ENCODE results near the gene FGR.
A peak's percentile ranks its signal among the peaks of the same experiment; 100 is the strongest.
"Not testable (repeated sequence)": the region's sequence is repeated elsewhere in the genome, so short reads cannot be mapped to it uniquely, and the experiment has no call there.

Gene FGR

DNA sequence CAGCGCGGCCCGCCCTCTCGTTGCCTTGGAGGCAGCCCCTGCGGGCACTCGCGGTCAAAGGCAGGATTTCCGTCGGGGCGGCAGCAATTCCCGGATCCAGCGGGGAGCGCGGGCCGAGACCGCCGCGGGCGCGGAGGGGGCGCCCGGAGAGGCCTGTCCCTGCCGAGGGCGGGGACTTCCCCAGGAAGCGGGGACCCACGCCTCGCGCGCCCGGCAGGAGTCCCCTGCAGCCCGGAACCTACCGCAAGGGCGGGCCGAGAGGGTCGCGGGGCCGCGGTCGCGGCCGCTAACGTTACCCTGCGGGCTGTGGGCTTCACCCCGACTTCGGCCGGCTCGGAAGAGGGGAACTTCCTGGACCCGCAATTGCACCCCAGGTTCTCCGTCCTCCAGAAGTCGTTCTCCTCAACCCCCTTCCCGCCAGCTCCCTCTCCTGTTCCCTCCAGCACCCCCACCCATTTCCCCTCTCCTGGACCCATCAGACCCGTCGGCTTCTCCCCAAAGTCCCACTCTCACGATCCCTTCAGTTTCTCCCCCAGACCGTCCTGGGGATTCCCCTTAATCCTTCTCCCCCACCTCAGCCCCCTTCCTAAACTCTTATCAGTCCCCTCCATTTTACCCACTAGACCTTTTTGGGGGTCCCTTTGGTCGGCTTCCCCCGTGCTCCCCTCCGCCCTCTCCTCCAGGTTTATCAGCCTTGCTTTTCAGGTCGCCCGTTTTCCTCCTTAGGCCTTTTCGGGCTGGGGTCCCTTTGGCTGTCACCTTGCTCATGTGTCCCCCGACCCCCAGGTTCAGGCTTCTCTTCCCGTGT lies 604 bp downstream of the FGR start:
- peak; percentile 64 for DNase-seq

GRCh38 chr1:27633640-27634176 lies 1.3 kb downstream of the FGR start:
- no peak for DNase-seq

DNA sequence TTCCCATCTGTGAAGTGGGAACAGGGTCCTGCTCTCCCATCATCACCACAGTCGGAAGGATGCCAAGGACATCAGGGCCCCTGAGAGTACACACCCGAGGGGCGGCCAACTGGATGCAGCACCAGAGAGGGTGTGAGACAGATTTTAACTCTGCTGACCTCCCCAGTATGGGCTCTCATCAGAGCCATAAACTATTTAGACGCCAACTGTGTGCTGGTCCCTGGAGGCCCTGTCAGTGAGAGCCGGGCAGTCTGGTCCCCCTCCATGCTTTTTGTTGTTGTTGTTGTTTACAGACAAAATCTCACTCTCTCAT lies 1.7 kb downstream of the FGR start:
- no peak for DNase-seq

DNA sequence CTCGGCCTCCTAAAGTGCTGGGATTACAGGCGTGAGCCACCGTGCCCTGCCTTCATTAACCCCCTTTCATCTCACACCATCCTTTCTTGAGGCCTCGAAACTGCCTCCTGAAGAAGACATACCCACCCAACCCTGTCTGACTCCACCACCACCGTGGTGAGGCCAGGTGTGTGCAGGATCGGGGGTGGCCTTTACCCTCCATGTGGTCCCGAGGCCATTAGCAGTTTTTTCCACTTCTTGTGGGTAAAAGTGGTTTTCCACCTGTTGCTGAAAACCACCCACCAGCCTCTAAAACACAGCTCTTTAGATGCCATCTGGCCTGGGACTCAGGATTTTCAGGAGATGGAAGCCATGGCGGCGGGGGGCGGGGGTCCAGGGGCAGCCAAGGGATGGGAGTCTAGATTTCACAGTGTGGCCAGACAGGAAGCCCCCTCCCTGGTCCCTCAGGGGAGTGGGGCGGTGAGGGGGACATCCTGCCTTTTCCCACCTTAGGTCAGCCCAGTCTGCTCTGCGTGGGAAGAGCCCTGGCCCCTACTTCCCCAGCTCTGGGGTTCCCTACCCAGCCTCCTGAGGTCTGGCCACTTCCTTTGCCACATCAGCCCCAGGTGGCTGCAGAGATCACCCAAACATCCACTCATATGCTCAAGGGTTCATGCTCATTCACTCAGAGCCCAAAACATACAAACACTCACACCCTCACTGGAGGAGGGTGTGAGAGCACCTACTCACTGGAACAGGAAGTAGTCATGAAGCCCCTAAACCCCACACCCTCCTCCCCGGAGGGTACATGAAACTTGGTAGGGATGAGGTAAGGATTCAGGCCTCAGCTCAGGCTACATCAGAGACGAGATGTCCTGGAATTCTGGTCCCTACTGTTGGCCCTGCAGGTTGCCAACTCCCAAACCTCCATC lies 2.3 kb downstream of the FGR start:
- no peak for DNase-seq

DNA sequence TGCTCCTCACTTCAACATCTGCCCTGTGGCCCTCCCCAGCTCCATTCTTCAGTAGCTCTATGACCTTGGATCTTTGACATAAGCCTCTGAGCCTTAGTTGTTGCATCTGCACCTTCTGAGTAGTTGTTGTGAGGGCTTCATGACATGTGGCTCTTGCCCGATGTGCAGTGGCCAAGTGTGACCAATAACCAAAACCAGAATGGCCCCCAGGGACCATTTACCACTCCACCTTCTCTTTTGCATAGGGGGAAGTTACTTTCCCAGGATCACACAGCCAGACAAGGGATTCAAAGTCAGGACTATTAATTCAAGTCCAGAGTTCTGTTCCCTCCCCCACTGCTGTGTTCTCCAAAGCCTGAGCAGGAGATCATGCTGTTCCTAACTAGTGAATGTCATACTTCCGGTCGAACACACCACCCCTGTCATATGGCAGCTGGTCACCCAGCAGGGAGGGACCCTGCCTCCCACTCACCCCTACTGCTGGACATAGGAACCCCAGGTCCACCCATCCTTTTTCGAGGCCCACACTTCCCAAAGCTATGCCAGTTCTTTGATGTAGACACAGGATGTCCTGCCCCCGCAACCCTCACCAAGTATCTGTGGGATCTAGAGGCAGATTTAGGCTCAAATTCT lies 4.0 kb downstream of the FGR start:
- no peak for DNase-seq

- DNase-seq = no peak
Observed at GRCh38 chr1:27628712-27629111, 6.3 kb downstream of the FGR start.

- DNase-seq = not testable (repeated sequence)
Observed at GRCh38 chr1:27627733-27628132, 7.3 kb downstream of the FGR start.

DNA sequence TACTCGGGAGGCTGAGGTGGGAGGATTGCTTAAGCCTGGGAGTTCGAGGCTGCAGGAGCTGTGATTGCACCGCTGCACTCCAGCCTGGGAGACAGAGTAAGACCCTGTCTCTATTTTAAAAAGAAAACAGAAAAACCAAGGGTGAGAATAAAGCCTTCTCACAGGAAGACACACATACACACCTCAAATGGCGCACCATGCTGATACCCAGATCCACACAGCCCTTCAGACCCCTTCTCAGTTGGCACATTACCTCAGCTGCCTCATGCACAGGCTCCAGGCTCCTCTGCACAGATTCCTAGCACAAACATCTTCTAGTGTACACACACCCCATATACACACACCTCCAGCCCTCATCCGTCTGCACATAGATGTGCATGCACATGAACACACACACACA lies 7.9 kb downstream of the FGR start:
- no peak for DNase-seq

DNA sequence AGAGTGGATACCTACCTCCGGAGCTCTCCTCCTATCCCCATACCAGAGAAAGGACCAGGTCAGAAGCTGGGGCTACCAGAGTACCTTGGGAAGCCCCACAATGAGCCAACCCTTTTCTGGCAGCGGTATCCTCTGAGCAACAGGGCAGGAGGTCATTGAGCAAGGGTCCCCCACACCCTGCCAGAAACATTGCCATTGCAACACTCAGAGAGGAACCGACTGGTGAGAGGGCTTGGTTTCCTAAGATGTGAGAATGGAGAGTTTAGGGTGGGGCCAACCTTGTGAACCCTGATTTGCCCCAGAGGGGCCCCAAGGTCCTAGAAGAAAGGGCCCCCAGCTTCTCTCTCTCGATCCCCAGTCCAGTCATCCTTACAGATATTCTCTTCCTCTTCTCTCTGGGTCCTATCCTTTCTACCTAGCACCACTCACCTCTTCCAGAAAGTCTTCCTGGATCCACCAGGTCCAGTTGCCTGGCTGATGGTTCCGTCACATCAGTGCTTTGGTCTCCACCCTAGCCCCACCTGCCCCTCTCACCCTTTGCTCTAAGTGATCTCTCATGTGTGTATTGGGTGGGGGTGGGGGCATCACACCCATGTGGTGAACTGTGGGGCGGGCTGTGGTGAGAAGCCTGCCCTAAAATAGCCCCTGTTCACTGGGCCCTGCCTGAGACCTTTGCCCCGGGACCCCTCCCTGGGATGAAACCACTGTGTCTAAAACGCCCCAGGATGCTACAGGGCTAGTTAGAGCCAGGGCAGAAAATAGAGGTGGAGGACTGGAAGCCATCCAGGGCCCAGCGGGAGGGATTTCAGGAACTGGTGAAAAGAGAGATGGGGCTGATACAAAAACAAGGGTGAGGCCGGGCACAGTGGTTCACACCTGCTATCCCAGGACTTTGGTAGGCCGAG lies 8.7 kb downstream of the FGR start:
- no peak for DNase-seq

DNA sequence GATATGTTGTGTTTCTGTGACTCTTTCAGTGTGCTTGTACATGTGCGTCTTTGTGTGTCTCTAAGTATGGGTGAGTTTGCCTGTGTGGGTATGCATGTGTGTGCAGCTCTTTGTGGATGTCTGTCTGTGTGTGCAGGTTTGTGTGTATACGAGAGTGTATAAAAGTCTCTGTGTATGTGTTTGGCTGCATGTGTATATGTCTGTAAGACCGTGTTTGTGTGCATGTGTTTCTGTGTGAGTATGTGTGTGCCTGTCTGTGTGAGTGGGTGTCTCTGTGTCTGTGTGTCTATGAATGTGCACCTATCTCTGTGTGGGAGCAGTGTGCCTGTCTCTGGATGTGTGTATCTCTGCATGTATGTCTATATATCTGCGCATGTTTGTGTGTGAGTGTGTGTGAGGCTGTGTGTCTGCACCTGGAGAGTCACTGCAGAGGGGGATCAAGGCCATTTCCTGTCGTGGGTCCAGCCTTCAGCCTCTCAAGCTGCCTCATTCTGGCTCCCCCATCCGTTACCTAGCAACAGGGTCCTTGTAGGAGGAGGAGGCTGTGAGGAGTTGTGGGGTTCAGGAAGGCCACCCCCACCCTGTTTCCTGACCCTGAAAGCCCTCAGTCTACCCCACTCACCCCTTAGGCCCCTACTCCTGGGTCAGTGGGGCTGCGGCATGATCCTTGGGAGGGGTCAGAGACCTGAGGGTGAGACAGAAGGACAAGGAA lies 10.4 kb downstream of the FGR start:
- no peak for DNase-seq

GRCh38 chr1:27623327-27624212 lies 11.4 kb downstream of the FGR start:
- DNase-seq = no peak

- no peak for DNase-seq
Observed at GRCh38 chr1:27622828-27623227, 12.2 kb downstream of the FGR start.

DNA sequence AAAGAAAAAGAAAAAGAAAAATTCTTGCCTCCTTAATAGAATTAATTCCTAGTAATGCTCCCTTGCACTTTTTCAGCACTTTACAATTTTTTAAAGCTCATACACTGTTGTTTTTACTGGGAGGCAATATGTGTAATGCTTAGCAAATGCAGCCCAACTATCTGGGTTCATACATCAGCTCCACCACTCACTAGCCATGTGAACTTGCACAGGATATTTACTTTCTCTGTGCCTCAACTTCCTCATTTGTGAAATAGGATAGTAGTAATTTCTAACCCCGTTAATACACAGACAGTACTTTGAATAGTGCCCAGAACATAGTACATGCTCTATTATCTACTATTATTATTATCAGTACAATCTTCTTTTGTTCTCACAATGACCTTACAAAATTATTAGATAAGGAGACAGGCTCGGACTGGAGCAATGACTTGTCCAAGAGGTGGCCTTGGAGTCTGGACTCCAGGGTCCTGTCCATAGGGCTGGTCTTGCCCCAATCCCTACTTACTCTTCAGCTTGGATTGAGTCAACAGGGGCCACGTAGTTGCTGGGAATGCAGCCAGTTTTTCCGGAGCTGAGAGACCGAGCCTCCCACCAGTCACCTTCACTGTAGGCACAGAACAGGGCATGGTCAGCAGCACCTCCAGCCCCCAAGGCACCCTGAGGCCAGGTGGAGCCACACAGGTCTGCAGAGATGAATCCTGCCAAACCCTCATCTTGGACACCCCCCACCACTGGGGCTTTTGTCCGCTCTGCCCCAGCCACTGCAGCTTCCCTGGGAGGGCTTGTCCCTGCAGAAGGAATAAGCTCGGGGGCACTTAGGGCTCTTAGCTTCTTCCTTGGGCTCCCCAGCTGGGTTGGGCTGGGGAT lies 13.7 kb downstream of the FGR start:
- DNase-seq = no peak

DNA sequence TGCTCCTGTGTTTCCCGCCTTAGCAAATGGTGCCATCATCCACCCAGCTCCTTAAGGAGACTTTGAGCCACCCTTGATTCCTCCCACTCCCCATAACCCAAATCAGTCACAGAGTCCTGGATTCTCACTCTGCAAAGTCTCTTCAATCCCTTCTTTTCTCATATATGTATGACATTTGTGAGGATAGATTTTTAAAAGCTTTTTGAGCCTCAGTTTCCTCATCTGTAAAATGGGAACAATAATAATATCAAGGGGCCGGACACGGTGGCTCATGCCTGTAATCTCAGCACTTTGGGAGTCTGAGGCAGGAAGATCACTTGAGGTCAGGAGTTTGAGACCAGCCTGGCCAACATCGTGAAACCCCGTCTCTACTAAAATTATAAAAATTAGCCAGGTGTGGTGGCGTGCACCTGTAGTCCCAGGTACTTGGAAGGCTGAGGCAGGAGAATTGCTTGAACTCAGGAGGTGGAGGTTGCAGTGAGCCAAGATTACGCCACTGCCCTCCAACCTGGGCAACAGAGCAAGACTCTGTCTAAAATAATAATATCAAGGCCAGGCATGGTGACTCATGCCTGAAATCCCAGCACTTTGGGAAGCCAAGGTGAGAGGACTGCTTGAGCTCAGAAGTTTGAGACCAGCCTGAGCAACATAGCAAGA lies 15.1 kb downstream of the FGR start:
- DNase-seq = not testable (repeated sequence)

- DNase-seq = no peak
Observed at GRCh38 chr1:27618341-27619082, 16.5 kb downstream of the FGR start.

GRCh38 chr1:27617420-27617819 lies 17.6 kb downstream of the FGR start:
- DNase-seq = no peak

DNA sequence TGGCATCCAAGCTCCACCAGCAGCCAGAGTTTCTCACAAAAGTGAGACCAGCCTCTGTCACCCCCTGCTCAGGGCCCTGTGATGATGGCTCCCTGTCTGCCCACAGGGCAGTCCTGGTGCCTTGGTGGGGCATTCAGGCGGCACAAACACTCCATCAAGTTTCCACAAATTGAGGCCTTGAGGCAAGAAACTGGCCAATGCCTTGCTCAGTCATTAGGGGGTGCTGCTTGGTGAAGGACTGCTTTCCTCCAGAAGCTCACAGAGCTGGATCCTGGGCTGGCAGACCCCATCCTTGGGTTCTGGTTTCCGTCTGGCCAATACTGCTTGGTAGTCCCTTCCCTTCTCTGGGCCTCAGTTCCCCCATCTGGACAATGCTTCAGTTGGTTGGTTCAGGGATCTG lies 18.5 kb downstream of the FGR start:
- DNase-seq = no peak
